NCI-H345 (cell line): ENCODE measurements around the gene FBLN1.
"Not testable (repeated sequence)": the region's sequence is repeated elsewhere in the genome, so short reads cannot be mapped to it uniquely, and the experiment has no call there.

ENCODE experiments used
- DNase-seq: peaks from one replicate; lab custom pipeline; 2025; lab: John Stamatoyannopoulos, UW

FBLN1 gene

GRCh38 chr22:45528046-45528445 is 25.4 kb downstream of the FBLN1 start:
- DNase-seq = no peak

- no peak for DNase-seq
Measured at GRCh38 chr22:45529105-45529504, 26.4 kb downstream of the FBLN1 start.

GRCh38 chr22:45529971-45530575 is 27.4 kb downstream of the FBLN1 start:
- no peak for DNase-seq

DNA sequence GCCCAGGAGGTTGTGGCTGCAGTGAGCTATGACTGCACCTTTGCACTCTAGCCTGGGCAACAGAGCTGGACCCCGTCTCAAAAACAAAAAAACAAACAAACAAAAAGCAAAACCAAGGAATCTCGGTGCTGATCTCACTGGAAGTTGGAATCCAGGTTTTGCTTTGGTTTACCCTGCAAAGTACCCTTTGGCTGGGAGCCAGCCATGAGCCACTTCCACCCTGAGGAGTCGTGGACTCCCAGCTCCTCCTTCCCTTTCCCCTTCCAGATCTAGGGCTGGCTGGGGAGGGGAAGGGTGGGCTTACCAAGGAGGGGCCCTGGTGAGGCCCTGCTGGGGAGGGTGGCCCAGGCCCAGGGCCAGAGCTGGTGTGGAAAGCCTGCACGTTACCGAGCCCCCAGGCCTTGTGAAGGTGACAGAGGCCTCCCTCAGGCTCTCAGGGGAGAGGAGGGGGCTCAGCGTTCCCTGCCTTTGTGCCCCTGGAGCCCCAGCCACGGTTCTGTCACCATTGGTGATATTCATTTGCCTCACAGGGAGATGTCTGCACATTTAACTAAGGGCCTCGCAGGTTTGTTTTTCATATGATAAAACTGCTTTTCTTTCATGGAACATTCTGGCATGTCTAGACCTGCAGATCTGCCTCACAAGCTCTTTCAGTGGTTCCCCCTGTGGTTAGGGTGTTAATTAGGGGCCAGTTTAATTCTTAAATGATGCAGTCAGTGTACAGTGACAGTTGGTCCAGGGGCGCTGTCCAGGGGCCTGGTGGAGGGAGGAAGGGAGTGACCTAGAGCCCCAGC is 29.0 kb downstream of the FBLN1 start:
- DNase-seq = no peak

- no peak for DNase-seq
Measured at GRCh38 chr22:45532235-45532631, 29.6 kb downstream of the FBLN1 start.

DNA sequence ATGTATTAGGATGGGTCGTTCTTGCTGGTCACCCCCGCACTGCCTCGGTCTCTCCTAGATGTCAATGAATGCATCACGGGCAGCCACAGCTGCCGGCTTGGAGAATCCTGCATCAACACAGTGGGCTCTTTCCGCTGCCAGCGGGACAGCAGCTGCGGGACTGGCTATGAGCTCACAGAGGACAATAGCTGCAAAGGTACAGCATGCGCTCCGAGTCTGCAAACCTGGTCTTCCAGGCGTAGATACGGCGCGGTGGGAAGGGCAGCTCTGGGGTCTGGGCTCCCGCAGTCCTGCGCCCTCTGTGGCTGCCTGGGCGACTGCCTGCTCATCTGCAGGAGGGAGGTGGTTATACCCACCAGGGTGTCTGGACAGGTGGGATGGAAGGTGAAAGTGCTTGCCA is 31.0 kb downstream of the FBLN1 start:
- no peak for DNase-seq

DNA sequence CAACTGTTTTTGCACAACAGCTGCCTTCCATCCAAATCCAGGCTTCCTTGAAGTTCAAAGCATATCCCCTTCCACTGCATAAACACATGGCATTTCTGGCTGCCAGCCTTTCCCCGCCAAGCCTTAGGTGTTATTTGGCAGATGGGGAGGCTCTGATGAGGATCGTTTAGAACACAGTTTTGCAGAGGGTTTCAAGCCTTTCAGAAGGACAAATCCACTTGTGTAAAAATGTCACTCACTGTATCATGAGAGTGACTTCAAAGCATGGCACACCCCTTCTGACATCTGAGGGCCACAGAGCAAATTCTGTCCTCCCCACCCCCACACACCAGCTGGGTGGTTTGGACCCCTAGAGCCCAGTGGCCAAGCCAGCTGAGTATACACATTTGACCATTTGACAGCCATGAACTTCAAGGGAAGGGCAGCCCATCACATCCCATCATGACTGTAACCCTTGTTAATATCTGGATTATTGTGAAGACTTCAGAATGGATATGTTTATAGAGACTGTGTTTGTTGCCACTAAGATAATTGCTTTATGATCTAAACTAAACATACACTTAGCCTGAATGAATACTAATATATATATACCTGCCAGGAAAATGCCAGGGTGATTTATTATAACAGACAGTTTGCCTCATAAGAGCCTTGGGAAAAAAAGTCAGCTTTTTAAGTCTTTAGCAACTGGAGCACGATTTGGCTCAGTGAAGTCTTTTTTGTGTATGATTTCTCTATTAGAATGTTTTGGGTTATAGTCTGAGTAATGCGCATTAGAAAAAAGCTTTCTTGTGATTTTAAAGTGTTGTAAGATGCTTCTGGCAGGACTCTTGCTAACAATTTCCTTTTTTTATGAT is 31.9 kb downstream of the FBLN1 start:
- DNase-seq = peak; percentile 30

GRCh38 chr22:45535290-45535689 is 32.6 kb downstream of the FBLN1 start:
- DNase-seq = no peak

- DNase-seq = not testable (repeated sequence)
Measured at GRCh38 chr22:45535835-45536234, 33.2 kb downstream of the FBLN1 start.

DNA sequence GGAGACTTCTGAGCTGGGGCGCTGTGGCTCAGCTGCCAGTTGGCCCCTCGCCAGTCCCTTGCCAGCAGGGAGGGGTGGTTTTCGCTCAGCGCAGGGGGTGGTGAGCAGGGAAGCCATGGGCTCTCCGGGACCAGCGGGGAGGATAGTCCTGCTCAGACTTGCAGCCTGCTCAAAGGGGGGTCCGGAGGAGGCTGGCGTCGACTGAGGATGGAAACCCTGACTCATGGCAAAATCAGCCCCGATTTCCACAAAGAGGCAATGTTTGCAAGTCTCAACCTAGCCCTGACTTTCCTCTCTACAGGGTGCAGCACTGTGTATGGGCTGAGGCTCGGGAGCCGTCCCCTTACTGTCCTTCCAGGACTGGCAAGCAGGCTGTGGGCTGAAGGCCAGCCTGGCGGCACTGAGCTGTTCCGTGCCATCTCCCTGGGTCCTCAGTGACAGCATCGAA is 35.1 kb downstream of the FBLN1 start:
- peak; percentile 92 for DNase-seq

- peak; percentile 48 for DNase-seq
Measured at GRCh38 chr22:45538281-45538680, 35.6 kb downstream of the FBLN1 start.

DNA sequence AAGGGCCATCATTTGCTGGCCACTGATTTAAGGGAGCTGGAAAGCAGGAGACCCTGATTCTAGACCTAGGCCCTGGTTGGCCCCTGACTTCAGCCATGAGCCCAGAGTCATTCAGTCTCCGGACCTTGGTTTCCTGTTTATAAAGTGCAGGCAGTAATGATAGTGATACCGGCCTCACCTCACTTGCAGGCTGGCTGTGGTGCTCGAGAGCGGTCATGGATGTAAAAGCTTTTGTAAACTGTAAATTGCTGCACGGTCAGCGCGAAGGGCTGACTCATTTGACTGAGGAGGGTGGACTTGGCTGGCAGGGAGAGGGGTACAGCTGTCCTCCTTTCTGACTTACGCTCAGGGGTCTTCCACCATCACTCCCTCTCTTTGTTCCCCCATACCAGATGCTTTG is 37.4 kb downstream of the FBLN1 start:
- DNase-seq = no peak

DNA sequence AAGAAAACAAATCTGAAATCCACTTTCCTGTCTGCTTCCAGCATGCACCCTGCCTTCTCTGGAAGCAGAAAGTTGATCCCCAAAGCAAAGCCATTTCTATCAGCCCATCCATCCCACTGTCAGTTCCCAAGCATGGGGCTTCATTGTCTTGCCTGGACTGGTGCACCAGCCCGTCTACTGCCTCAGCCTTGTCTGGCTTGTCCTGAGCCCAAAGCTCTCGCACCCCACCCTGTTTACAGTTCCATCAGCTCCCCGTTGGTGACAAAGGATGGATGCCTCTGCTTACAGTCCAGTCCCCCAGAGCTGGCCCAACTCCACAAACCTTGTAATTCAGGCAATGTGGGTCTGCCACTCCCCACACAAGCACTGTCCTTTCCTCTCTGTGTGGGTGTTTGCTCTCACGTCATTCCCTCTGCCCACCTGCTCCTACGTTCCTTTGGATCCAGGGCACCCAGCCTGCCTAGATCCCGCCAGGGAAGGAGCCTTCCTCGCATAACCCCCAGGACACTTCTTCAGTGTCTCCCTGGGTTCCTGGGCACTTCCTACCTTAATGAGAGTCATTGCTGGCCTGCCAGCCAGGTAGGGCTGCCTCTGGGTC is 38.8 kb downstream of the FBLN1 start:
- no peak for DNase-seq

- no peak for DNase-seq
Measured at GRCh38 chr22:45542001-45542520, 39.4 kb downstream of the FBLN1 start.

DNA sequence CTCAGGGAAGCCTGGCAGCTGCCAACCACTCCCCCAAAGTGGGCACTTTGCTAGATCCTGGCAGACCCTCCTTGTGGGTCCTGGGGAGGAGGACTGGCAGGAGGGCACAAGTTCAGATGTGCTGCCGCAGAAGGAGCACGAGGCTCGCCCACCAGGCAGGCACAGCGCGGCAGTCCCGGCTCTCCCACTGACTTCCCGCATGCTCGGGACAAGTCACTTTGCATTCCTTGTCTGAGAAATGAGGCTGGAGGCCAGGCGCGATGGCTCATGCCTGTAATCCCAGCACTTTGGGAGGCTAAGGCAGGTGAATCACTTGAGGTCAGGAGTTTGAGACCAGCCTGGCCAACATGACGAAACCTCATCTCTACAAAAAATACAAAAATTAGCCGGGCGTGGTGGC is 40.1 kb downstream of the FBLN1 start:
- not testable (repeated sequence) for DNase-seq

GRCh38 chr22:45543243-45543642 is 40.6 kb downstream of the FBLN1 start:
- DNase-seq = no peak

- no peak for DNase-seq
Measured at GRCh38 chr22:45544588-45545170, 42.0 kb downstream of the FBLN1 start.

- no peak for DNase-seq
Measured at GRCh38 chr22:45546333-45547015, 43.8 kb downstream of the FBLN1 start.

DNA sequence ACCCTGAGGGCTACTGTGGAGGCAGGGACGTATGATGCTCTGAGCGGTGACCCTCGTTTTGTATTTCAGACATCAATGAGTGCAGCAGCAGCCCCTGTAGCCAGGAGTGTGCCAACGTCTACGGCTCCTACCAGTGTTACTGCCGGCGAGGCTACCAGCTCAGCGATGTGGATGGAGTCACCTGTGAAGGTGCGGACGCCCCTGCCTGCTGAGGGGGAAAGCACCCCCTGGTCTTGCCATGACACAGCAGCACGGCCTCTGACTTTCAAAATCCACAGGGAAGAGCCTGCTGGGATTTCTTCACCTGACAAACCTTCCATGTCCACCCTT is 44.3 kb downstream of the FBLN1 start:
- no peak for DNase-seq

DNA sequence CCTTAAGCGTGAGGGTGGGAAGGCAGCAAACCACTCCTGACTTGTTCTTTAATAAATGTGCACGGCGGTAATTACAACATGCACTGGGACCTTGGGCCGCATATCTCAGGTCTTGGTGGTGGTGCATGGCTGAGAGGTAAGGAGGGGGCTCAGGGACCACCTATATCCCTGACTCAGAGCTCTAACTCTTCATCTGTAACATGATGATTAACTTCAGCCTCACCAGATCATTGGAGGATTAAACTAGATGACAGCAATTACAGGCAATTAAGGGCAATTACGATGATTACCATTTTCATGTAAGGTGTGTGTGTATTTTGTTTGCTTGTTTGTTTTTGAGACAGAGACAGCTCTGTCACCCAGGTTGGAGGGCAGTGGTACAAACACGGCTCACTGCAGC is 45.0 kb downstream of the FBLN1 start:
- DNase-seq = no peak

- no peak for DNase-seq
Measured at GRCh38 chr22:45548247-45548840, 45.7 kb downstream of the FBLN1 start.
